H1 (cell line): ENCODE results near the gene PARD3. TPM values are rescaled to one million over a fixed set of nuclear protein-coding genes. Genes with fewer than 3 reads are reported as not detected.

Experiments used
- RNF2 ChIP-seq: fragments of 200-900, 300-1000 bp; sonication (generic); IDR thresholded peaks from 2 replicates; pipeline ENCODE4 v1.7.1; 2016; ENCODE audit warnings: borderline replicate concordance, low read depth, mild to moderate bottlenecking, antibody characterized with exemption, low read length; ENCODE audit not compliant: poor library complexity, severe bottlenecking; ENCODE audit errors: missing control alignments
- SUZ12 ChIP-seq: fragments of 200-600 bp; sonication (generic); IDR thresholded peaks from 2 replicates; pipeline ENCODE4 v1.6.1; 2012; ENCODE audit warnings: mild to moderate bottlenecking, inconsistent platforms, low read length, moderate library complexity, mixed read lengths
- TAF7 ChIP-seq: optimal IDR thresholded peaks from 2 replicates; pipeline ENCODE3; 2011; ENCODE audit warnings: low read depth, mild to moderate bottlenecking, inconsistent platforms, low read length, moderate library complexity, borderline replicate concordance
- polyA plus RNA-seq, 7 experiments: library from polyadenylated mRNA; depleted of rRNA in 3 of 7; stranded (reverse) in 5 of 7; unstranded in 2 of 7; fragments of >200 nt in 5 of 7; fragments of 200-250 nt in 2 of 7; gene quantifications; 1 replicate in 5 of 7; 2 replicates in 1 of 7; 4 replicates in 1 of 7; pipeline versions ENCODE4 v1.2.1 to v1.2.3, GENCODE V29; 2011 to 2013; ENCODE audit warnings: missing spikeins in 2 of 7, mixed read lengths in 2 of 7
- total RNA-seq: library from RNA; stranded (reverse); fragmentation: NEBNext Ultra II Directional; extraction: Animal tissue kit (Norgen Biotek cat#: 25700); gene quantifications from 2 replicates; pipeline ENCODE4 v1.2.1, GENCODE V29; 2021

The PARD3 gene
- total and polyA plus RNA-seq, 2 of the 8 experiments (the other 6 are each of a cell fraction or from before 2014, with no cell fraction given), result 19.7 to 49.1 TPM

- TF ChIP-seq SUZ12 (no peak), RNF2 (no peak), TAF7 (no peak)
Measured at GRCh38 chr10:34593374-34593890, 221.7 kb downstream of the PARD3 start (continued).
